Left cardiac atrium (tissue), 4 donors: ENCODE results near the gene TRO. TPM values are rescaled to one million over a fixed set of nuclear protein-coding genes. Genes with fewer than 3 reads are reported as not detected.

Experiments used
- ATAC-seq, 2 donors: fragments of 200-7000 bp; cut with Tn5 transposase; one replicate each; pipeline ENCODE4 v1.9.1; 2020; ENCODE audit warnings: mild to moderate bottlenecking in 2 of 2, moderate library complexity in 2 of 2
- DNase-seq: peaks from one replicate; pipeline ENCODE4 v3.0.0-alpha.2; 2020
- intact Hi-C, 2 donors: fragments of 100-400 bp; cut with DNase I; formaldehyde crosslinking; loops; one replicate each; pipeline versions ENCODE4 v1.14.1 to v1.15.1; 2022 to 2023
- total RNA-seq, 2 donors: library from RNA; stranded (reverse); fragmentation: NEBNext Ultra II Directional; extraction: Animal tissue kit (Norgen Biotek cat#: 25700); gene quantifications; one replicate each; pipeline ENCODE4 v1.2.1, GENCODE V29; 2021
- donor health status: DM: no; HTN: yes; CAD: no.
- donor health status: DM: no; HTN: yes; CAD: no; lungs with severe emphysema.
- donor health status: DM: yes; HTN: yes; CAD: no.
- donor health status: Dilated cardiomyopathy.

TRO gene
- total RNA-seq, 2 donors from 2014 or later: 3.7 to 4.9 TPM

DNA sequence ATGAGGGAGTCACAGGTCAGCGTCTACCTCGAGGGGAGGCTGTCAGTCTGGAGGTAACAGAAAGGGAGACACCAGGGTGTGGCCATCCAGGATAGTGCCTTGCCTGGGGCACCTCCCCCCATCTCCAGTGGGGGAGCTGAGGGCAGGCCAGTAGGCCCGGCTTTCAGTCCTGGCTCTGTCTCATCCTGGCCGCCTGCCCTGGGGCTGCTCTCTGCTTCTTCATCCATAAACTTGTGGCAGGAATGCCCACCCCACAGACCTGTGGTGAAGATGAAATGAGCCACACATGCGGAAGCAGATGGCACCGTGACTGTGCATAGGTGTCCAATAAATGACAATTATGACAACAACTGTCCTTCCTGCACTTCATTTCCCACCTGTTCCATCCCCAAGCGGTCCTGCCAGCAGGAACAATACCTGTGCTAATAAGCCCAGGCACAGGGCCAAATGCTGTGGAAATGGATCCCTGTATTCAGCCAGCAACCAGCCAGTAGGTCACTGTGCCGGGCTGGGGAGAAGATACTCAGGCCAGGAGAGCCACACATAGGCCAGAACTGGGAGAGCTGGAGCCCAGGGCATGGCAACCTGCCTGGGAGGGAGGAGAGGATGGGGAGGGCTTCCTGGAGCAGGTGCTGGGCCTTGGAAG lies 30.2 kb downstream of the TRO start:
- no peak for ATAC-seq
- intact Hi-C loops: no loop called here
- no peak for DNase-seq

DNA sequence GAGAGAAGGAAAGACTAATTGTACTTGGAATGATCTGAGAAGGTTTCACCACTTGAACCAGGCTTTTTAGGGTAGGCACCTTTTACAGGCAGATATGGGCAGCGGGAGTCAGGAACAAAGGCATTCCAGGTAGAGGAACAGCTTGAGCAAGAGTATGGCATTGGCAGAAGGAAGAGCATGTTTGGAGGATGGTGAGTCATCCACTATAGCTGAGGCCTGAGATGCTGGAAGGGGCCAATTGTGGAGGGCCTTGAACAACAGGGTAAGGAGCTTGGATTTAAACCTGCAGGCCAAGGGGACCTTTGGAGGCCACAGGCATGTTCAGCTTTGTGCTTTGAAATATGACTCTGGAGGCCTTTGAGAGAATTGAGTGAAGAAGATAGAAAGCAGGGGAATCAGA lies 41.1 kb downstream of the TRO start:
- DNase-seq: no peak
- intact Hi-C loops: no loop called here
- no peak for ATAC-seq

DNA sequence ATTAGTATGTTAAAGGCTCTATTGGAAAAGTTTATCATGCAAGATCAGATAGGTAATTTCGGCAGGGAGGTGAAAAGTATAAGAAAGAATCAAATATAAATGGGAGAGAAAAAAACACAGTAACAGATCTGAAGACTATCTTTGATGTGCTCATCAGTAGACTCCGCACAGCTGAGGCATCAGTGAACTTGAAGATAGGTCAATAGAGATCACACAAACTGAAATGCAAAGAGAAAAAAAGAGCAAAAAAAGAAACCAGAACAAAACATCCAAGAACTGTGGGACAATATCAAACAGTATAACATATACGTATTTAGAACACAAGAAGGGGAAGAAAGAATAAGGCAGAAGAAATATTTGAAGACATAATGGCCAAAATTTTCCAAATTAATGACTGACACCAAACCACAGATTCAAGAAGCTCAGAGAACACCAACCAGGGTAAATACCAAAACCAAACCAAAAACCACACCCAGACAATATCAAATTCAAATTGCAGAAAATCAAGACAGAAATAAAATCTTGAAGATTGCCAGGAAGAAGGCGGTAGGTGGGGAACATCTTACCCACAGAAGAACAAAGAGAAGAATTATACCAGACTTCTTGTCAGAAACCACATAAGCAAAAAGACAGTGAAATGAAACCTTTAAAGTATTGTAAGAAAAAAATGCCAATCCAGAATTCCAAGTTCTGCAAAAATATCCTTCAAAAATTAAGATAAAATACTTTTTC lies 44.3 kb downstream of the TRO start:
- ATAC-seq: no peak
- intact Hi-C loops: no loop called here

DNA sequence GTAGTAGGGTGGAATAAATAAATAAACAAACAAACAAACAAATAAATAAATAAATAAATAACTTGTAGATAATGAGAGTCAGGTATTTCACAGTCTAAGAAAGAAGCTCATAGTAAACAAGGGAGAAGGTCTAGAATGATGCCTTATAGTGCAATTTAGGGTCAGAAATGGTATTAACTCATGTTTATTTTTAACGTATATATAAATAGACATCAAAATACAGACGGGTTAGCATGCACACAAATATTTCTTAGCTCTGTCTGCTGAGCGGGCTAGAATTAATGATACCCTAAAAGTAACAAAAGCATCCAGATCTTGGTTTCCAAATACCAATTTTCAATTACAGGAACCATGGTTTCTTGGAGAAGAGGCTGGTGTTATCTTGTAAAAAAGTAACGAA lies 56.8 kb downstream of the TRO start:
- intact Hi-C loops: no loop called here
- no peak for ATAC-seq
- no peak for DNase-seq

More for the DNA sequence above, 44.3 kb downstream of the TRO start:
- DNase-seq: no peak

DNA sequence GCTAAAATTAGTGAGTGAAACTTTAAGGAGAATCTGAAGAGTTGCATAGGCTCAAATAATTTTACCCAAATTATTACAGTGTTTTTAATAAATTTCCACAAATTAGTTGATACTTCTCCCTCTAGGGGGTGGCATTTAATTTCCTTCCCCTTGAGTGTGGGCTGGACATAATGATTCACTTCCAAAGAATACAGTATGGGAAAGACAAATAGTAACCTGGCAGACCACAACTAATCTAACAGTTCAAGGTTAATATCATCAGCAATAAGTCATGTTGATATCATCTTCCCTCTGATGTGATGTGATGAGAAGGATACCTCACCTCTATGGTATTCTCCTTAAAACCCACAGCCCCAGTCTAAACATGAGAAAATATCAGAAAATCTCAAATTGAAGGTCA lies 57.8 kb downstream of the TRO start:
- intact Hi-C loops: no loop called here
- no peak for ATAC-seq
- no peak for DNase-seq

DNA sequence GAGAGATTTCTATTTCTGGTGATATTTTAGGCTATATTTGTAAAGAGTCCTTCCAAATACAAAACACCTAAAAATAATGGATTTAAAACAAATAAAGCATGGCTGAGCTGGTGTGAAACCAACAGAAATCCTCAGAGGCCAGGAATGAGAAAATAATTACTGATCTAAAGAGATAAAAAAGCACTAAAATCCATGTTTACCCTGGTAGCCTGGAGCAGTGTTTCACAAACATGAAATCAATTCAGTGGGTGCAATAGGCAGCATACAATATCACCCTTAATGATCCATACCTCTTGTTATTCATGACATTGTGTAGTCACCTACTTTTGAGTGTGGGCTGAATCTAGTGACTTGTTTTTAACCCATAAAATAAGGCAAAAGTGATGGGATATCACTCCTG lies 58.8 kb downstream of the TRO start:
- DNase-seq (no peak), ATAC-seq (no peak)
- intact Hi-C loops: no loop called here

DNA sequence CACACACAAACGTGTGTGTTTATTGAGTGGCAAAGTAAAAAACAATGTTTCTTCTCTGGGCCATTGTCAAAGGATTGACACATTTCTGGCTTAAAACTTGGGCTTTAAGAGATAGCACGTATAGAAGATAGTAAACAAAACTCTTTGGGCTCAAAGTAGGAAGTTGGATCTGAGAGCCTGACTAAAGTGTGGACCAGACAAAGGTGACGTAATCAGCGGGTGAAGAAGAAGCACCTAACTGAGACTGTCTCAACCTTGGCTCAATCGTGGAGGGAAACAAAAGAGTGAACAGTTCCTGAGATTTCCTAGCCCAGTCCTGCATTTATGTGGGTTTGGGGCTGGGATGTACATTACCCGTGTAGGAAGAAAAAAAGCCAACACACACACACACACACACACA lies 59.7 kb downstream of the TRO start:
- intact Hi-C loops: no loop called here
- ATAC-seq: no peak
- DNase-seq: no peak

Other genes with a start within 250 kb of the TRO start
- gene ITIH6, start 122.6 kb upstream of the TRO start, total RNA-seq: not detected
- gene MAGED2, start 113.1 kb upstream of the TRO start, total RNA-seq: 10 to 100 TPM; 80.8 to 92.6 TPM
- gene PFKFB1, start 73.4 kb downstream of the TRO start, total RNA-seq: 1 to 10 TPM in 1 of 2 donors, under 1 TPM in 1; 0.71 to 2.5 TPM
- gene APEX2, start 79.5 kb downstream of the TRO start, total RNA-seq: 1 to 10 TPM; 8.9 to 9.1 TPM
- gene ALAS2, start 110.2 kb downstream of the TRO start, total RNA-seq: 1 to 10 TPM in 1 of 2 donors, under 1 TPM in 1; 0.53 to 1.1 TPM
- gene PAGE2B, start 154.2 kb downstream of the TRO start, total RNA-seq: not detected
- not detected for gene PAGE2, start 168.2 kb downstream of the TRO start, total RNA-seq